ENCODE data around the gene STXBP4.

STXBP4 gene

DNA sequence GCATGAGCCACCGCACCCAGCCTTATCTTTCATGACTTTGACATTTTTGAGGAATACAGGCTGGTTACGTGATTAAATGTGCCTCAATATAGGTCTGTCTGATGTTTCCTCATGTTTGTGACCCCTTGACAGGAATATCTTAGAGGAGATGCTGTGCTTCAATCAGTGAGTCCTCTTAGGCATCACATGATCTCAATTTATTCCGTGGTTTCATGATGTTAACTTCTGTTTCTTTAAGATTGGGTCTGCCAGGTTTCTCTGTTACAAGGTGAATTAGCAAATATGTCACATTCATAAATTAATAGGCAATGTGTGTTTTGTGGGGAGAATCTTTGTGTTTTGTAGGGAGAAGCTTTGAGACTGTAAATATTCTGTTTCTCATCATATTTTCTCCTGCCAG, 3.3 kb downstream of the STXBP4 start:
- DNase-seq = no peak

DNA sequence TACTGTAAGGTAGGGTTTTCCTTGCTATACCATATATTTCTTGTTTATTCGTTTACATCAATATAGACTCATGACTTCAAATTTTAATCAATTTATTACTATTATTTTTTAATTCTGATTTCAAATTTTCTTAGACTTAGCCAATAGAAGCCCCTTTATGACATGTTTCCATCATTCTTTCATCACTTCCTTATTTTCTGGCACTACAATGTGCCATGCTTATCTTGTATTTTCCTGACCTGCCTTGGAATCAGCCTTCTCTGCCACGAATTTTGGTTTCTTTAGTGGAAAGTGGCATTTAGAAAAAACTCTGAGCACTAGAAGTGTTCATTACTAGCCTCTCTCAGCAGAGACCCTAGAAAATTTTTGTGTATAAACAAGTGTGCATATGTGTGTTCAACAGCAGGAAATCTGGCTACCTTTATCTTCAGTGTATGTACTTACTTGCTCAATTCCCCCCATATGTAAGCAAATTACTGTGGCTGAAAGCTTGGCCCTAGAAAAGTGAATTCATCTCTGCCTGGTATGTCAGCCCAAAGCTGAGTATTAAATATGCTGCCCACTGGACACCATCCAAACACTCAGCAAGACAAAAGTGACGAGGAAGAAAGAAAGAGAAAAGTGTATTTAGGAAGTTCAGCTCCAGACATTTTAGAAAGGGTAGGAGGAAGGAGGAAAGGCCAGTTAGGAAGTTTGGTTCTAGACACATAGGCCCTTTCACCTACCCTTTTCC, 4.0 kb downstream of the STXBP4 start:
- DNase-seq = no peak

DNA sequence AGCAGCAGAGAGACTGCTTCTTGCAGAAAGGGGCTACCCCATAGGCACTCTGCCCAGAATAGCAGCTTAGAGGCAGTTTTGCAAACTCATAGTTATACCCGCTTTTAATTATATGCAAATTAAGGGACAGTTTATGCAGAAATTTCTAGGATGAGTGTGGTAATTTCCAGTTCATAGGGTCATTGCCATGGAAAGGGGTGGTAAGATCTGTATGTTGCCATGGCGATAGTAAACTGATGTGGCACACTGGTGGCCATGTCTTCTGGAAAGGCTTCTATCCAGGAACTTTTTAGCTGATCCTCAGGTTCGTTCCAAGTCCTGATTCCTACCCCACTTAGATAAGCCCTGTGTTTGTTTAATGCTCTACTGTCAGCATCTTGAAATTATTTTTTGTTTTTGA, 6.2 kb downstream of the STXBP4 start:
- DNase-seq = no peak

DNA sequence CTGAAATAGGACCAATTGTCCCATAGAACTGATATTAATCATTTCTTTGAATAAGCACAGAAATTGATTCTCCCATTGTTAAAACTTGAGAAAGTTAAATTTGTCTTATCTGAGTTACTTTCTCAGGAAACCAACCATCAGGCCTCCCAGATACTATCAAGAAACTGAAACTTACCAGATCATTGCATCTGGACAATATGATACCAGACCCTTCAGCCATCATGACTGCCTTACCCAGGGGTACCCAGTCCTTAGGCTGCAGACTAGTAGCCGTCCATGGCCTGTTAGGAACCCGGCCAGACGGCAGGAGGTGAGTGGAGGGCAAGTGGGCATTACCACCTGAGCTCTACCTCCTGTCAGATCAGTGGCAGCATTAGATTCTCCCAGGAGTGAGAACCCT, 7.8 kb downstream of the STXBP4 start:
- DNase-seq = no peak

DNA sequence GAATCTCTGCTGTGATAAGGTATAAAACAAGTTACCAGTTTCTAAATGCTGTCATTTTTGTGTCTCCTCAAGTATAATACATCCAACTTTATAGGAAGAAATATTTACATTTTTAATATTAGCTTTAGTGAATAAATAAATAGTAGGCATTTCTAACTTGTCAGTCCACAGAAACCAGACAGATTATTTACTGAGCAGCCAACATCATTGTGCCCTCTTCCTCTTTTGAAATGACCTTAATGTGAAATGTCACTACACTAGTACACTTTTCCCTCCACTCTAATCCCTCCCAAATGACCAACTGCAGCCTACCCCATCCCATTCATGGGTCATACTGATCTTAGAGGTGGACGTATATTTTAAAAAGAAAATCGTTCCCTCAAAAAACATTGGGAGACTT, 9.2 kb downstream of the STXBP4 start:
- no peak for DNase-seq

DNA sequence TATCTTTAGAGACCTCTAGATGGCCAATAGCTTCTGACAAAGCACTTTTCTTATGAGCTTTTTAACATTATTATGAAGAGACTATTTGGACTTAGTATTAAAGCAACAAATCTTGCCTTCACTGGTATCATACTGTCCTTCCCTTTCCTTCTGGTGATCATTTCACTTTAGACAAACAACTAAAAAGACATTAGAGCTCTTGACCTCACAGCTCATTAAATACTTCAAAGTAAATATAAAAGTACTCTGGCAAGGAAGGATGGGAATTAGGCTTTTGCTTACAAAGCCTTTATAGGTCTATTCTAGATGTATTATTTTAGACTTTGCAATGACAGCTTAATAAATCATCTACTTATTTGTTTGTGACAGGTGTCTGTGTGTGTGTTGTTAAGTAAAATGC, 11.1 kb downstream of the STXBP4 start:
- DNase-seq = no peak

DNA sequence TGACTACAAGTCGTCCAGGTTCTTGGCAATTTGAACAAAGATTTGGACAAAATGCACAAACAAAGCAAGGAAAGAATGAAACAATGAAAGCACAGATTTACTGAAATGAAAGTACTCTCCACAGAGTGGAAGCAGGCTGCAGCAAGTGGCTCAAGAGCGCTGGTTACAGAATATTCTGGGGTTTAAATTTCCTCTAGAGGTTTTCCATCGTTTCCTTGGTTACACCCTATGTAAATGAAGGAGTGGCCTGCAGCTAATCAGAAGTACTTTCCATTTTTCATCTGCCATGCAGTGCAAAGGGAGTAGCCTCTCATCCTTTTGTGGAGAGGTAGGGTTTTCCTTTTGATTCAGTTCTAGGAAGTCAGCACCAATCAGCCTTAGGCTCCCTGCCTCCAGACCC, 11.8 kb downstream of the STXBP4 start:
- no peak for DNase-seq

DNA sequence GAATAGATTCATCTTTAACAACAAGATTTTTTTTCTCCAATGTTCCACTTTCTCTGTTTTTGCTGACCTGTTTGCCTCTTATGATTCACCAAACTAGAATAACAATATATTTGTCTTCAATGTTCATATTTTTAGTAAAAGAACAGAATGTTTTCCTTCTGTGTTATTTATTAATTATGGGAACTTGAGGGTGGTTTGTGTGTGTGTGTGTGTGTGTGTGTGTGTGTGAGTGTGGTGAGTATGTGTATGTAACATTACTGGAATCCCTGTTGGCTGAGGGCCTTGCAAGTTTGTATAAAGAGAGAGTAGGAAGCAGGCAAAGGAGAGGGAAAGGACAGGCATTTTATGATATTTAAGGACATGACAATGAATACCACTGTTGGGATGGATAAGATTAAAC, 13.8 kb downstream of the STXBP4 start:
- DNase-seq = peak; percentile 25

DNA sequence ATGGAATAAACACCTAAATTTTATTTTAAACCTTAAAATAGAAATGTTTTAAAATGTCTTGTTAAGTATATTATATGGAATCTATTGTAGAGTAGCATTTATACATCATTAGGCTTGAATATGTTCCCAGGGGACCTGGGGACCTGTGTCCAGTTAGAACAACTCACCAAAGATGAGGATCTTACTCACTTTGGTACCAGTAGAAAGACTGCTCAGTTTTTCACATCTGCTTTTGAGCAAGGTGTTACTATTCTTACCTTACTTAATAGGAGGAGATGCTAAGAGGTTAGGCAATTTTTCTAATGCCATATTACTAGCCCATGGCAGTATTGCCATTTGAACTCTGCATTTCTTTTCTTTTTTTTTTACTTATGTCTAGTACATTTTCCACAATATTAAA, 14.7 kb downstream of the STXBP4 start:
- no peak for DNase-seq

DNA sequence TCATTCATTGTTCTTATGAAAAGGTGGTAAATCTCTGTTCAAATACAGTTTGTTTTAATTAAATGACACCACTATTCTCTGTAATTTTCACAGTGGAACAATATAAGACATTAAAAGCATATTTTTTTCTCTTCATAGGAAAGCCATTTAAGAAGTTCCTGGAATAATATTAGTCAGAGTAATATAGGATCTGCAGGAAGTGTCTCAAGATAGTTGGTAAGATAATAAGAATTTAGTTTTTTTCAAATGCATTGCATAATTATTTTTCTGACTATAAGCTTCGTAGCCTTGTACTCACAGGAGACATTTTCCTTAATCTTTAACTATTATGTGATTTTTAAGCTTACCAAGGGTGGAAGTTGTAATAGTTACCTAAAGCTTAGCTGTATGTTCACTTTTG, 16.9 kb downstream of the STXBP4 start:
- DNase-seq = no peak

DNA sequence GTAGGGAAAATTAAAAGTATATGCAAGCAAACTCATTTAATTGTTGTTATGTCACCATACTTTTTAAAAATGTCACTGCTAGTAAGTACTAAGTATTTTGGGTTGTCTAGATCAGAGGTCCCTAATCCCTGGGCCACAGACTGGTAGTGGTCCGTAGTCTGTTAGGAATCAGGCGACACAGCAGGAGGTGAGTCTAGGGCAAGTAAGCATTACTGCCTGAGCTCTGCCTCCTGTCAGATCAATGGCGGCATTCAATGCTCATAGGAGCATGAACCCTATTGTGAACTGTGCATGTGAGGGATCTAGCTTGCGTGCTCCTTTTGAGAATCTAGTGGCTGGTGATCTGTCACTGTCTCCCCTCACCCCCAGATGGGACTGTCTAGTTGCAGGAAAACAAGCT, 21.6 kb downstream of the STXBP4 start:
- DNase-seq = no peak

DNA sequence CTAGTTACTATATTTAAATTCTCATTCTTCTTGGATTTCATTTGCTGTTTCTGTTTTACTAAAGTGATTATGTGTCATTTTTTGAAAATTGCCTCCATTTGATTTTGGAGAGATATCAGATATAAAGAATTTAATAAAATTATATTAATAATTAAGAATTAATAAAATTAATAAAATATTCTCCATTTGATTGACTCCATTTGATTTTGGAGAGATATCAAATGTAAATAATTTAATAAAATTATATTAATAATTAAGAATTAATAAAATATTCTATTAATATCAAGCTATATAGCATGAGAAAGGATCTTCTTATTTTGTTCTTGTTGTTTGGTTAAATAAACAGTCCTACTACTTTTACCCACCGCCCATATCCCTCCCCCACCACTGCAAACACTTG, 23.0 kb downstream of the STXBP4 start:
- no peak for DNase-seq

DNA sequence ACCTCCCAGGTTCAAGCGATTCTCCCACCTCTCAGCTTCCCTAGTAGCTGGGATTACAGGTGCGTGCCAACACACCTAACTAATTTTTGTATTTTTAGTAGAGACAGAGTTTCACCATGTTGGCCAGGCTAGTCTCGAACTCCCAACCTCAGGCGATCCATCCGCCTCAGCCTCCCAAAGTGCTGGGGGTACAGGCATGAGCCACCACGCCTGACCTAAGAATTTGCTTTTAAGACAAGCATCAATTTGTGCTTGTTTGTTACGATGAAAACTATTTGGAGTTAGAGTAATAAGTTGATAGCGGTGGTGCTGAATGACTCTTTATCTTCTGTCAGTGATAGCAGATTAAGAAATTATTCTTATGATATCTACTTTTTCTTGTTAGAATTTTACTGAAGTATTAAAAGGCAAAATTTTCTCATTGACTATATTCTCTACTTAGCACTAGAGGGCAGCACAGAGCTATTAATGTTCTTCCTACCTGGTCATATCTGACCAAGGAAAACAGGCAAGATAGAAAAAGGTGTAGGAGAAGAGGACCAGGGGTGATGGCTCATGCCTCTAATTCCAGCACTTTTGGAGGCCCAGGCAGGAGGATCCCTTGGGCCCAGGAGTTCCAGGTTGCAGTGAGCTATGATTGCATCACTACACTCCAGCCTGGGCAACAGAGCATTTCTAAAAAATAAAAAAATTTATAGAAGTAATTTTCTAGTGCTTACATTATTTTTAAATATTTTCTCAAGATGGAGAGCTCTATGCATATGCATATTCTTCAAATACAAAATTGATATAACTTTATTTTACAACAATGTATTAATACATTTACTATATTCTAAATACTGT, 24.5 kb downstream of the STXBP4 start:
- peak; percentile 33 for DNase-seq

DNA sequence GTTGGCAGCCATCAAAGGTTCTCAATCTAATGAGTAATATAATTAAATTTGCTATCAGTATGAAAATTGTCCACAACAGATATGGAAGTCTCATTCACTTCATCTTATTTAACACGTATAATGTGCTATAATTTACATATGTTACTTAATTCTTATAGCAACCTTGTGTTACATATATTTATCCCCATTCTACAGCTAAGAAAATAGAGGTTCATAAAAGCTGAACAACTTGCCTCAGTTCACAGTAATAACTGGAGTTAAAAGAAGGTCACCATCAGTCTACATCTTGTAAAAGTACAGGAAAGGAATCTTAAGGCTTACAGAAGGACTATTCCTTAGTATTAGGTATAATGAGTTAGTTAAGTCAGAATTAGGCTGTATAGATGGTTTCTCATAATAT, 27.9 kb downstream of the STXBP4 start:
- DNase-seq = no peak

DNA sequence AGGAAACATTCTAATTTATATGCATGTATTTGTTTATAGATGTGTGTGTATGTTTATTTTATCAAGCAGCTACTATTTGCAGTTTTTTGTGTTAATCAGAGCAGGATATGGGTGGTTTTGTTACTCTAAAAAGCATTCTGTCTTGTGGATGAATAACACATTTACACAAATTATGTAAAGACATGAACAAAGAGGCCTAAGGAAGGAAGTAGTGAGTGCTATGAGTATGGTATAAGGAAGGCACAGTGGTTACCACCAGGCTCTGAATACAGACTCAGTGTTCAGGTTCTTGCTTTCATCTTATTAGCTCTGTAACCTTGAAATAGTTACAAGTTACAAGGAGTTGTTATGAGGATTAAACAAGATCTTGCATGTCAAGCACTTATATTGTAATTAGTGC, 33.9 kb downstream of the STXBP4 start:
- no peak for DNase-seq

DNA sequence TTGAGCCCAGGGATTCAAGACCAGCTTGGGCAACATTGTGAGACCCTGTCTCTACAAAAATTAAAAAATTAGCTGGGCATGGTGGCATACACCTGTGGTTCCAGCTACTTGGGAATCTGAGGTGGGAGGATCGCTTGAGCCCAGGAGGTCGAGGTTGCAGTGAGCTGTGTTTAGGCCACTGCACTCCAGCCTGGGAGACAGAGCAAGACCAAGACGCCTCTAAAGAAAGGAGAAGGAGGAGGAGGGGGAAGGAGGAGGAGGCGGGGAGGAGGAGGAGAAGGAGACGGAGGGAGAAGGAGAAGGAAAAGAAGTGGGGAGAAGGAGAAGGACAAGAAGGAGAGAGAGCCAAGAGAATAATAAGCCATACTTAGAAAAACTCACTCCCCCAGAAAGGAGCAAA, 35.9 kb downstream of the STXBP4 start:
- no peak for DNase-seq

DNA sequence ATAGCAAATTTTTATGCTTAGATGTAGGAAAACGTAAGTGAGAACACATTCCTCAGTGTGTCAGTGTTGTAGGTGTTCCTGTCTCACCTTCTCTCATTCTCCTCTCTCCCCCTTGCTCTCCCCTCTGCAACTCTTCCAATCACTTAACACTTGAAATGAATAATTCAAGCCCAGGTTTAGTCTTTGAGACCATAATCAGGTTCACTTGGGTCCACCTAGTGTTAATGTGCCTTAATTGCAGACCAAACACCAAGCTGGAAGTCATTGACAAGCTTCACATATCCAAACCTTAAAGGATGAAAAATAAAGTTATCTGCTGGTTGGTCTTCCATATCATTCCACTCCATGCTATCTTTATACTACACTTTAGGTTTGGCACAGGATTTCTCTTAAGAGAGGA, 37.0 kb downstream of the STXBP4 start:
- DNase-seq = peak; percentile 4

DNA sequence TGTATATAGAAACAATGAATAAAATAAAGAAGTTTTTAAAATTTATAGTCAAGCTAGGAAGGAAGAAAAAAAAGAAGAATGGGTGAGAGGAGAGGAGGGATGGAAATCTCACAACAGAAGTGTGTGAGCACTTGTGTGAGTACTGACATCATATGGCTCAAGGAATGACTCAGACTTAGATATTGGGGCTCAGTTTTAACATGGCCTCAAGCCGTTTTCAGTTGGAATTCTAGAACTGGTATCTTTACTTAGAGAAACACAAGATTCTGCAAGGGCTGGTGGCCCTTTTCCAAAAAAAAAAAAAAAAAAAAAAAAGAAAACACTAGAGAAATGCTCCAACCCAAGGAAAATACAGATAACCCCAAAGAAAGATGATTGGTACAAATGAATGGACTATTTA, 55.1 kb downstream of the STXBP4 start:
- DNase-seq = no peak

DNA sequence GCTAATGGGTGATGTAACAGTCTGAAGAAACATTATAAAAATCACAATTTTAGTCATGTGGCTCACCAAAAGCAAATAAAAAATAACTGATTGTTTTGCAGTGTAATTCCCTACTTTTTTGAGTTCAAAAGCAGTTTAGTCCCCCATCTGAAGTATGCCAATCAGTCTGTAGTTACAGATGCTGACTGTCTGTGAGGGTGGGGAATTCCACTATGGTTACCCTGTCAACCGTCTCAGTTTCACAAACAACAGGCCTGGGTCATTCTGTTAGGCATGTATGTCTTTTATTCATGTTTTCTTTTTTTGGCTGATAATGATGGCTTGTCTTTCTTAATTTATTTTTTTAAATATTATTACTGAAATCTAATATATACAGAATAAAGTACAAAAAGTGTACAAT, 69.3 kb downstream of the STXBP4 start:
- DNase-seq = no peak

DNA sequence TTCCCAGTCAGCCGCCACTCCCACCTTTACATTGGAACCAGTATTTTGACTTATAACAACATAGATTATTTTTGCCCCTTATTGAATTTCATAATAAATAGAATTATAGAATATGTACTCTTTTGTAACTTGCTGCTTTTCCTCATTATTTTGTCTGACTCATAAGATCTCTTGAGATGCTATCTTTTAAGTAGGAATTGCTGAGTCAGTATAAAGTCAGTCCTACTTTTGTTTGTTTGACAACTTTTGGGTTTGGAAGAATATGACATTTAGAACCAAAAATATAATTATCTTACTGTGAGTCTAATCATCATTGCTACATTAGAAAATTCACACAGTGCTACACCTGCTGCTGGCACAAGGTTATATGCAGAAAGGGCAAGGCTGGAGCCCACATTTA, 69.7 kb downstream of the STXBP4 start:
- DNase-seq = no peak

DNA sequence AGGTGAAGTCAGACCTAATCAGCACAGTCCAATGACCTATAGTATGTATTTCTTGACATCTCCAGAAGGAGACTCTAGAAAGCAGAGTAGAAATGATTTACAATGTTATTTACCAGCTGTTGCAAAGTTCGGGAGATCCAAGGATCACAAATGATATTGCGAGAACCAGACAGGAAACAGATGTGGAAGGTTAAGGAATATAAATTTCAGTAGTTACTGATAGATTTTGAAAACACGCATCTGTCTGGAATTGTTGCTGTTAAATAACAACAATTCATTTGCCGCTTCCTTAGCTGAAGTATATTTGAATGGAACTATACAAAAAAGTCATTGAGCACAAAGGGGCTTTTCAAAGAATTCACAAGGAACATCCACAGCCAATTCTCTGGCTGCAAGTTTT, 72.0 kb downstream of the STXBP4 start:
- peak; percentile 4 for DNase-seq

DNA sequence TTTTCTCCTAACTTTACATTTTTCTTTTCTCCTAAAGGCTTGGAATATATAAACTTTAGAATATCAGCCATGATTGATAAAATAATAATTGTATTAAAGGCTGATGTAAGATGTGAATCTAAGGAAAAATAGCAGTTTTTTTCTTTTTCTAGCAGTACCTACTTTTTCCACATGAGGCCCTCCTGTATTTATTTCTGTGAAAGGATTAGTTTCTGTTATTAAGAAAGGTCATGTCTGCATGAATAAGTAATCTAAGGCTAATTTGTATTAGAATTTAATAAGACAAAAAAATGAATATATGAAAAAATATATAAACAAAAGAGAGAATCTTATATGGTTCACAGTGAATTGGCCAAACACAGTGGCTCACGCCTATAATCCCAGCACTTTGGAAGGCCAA, 85.3 kb downstream of the STXBP4 start:
- DNase-seq = no peak

DNA sequence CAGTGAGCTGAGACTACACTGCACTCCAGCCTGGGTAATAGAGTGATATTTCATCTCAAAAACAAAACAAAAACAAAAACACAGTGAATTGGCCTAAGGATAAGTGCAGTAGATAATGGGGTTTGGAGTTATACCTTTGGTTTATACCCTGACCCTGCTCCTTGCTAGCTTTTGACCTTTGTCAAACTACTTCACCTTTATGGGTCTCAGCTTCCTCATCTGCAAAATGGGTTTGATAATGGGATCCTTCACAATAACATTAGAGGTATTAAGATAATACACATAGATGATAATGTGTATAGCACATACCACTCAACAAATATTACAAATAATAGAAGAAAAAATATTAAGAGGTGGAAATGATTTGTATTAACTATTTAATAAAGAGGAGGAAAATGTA, 85.9 kb downstream of the STXBP4 start:
- DNase-seq = no peak

DNA sequence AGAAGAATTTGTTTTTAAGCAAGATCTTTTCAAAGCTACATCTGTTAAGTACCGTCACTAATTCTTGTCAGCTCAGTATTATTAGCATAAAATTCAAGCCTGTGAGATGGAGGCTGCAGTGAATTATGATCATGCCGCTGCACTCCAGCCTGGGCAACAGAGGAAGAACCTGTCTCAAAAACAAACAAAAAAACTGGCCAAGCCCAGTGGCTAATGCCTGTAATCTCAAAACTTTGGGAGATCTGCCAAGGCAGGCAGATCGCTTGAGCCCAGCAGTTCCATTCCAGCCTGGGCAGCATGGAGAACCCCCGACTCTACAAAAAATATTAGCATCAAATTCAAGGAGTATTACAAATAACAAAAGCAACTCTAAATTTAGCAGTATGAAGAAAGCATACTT, 88.0 kb downstream of the STXBP4 start:
- DNase-seq = no peak
